ENCODE data around the gene FST.

Gene FST

GRCh38 chr5:53520813-53521212 is 40.4 kb downstream of the FST start:
- no peak for DNase-seq (ENCODE audit: low read depth)

Data from activated T-cell treated with anti-CD3 and anti-CD28 coated beads for 24 hours (primary cell).